Colonic mucosa (tissue), 4 donors: ENCODE measurements around the gene ZNF407. TPM values are rescaled to one million over a fixed set of nuclear protein-coding genes. Genes with fewer than 3 reads are reported as not detected.

Experiments
- DNase-seq: peaks from one replicate; pipeline ENCODE4 v3.0.0-alpha.2; 2020
- H3K27ac ChIP-seq: fragments of 200-600 bp; one replicate; pipeline ENCODE4 v1.8.0; 2021
- H3K27me3 ChIP-seq: fragments of 200-600 bp; one replicate; pipeline ENCODE4 v1.8.0; 2021
- H3K36me3 ChIP-seq: fragments of 200-600 bp; one replicate; pipeline ENCODE4 v1.8.0; 2021
- H3K4me1 ChIP-seq: fragments of 200-600 bp; one replicate; pipeline ENCODE4 v1.8.0; 2021; ENCODE audit warnings: mild to moderate bottlenecking
- H3K4me3 ChIP-seq: fragments of 200-600 bp; one replicate; pipeline ENCODE4 v1.8.0; 2021
- H3K9ac ChIP-seq, 2 donors: one replicate each; pipeline ENCODE4 v1.7.0; 2013; ENCODE audit warnings: control low read depth in 2 of 2, low read depth in 2 of 2, low read length in 2 of 2
- H3K9me3 ChIP-seq: fragments of 200-600 bp; one replicate; pipeline ENCODE4 v1.8.0; 2021
- CTCF ChIP-seq: fragments of 200-600 bp; IDR thresholded peaks from one replicate; pipeline ENCODE4 v1.8.0; 2022; ENCODE audit warnings: antibody characterized with exemption, mild to moderate bottlenecking
- intact Hi-C: fragments of 100-400 bp; cut with DNase I; formaldehyde crosslinking; loops from one replicate; pipeline ENCODE4 v1.14.1; 2022
- total RNA-seq, 2 donors: library from RNA; stranded (reverse); fragmentation: NEBNext Ultra II Directional in 1 of 2; extraction: Animal tissue kit (Norgen Biotek cat#: 25700) in 1 of 2; gene quantifications; one replicate each; pipeline ENCODE4 v1.2.1, GENCODE V29; 2021
- donor health status: healthy.
- donor health status: DM: no; HTN: no; CAD: no.
- donor health status: DM: no; HTN: no; CAD: no.

ZNF407 gene
- total RNA-seq, 2 donors from 2014 or later: 8.1 to 13.1 TPM

DNA sequence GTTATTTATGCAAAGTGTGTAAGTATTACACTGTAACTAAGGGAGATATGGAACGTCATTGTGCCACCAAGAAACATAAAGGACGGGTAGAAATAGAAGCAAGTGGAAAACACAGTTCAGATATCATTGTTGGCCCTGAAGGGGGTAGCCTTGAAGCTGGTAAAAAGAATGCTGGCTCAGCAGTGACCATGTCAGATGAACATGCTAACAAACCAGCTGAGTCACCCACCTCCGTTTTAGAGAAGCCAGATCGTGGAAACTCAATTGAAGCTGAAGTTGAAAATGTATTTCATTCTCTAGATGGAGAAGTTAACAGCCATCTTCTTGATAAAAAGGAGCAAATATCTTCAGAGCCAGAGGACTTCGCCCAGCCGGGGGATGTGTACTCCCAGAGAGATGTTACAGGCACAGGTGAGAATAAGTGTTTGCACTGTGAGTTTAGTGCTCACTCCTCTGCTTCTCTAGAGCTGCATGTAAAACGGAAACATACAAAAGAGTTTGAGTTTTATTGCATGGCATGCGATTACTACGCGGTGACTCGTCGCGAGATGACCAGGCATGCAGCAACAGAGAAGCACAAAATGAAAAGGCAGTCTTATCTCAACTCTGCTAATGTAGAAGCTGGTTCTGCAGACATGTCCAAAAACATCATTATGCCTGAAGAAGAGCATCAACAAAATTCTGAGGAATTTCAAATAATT, 36.1 kb downstream of the ZNF407 start:
- Histone ChIP-seq H3K9me3 (no peaks in the 10 kb centered on the region), H3K27me3 (no peaks in the 10 kb centered on the region), H3K4me3 (no peak overlapping the region), H3K27ac (no peak overlapping the region), H3K36me3 (no peaks in the 10 kb centered on the region), H3K9ac (no peak overlapping the region), H3K4me1 (no peaks in the 10 kb centered on the region)
- no peak for DNase-seq
- intact Hi-C loops: no loop called here
- TF ChIP-seq CTCF: no peak

DNA sequence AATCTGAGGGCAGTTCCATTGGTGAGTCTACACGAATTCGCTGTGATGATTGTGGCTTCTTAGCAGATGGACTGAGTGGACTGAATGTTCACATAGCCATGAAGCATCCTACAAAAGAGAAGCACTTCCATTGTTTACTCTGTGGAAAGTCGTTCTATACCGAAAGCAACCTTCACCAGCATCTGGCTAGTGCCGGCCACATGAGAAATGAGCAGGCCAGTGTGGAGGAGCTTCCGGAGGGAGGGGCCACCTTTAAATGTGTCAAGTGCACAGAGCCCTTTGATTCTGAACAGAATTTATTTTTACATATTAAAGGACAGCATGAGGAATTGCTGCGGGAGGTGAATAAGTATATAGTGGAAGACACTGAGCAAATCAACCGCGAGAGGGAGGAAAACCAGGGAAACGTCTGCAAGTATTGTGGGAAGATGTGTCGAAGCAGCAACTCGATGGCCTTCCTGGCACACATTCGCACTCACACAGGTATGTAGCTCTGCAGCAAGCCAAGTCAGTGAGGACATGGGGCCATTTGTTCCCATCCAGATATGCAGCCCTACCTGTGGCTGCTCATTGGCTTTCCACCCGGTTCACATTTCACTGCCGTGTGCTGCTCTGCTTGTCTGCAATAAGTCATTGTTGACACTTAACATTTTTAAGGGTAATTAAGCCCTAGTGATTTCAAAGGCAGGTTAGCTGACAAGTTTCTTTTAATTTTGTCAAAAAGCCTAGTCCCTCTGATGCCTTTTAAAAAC, 37.7 kb downstream of the ZNF407 start:
- Histone ChIP-seq H3K4me3 (no peak overlapping the region), H3K27me3 (no peaks in the 10 kb centered on the region)

GRCh38 chr18:74637070-74637469, 39.4 kb downstream of the ZNF407 start:
- no peaks in the 10 kb centered on the region for H3K4me1 ChIP-seq
- DNase-seq: no peak
- no peaks in the 10 kb centered on the region for H3K27me3 ChIP-seq
- no peak overlapping the region for H3K9ac ChIP-seq
- no peak overlapping the region for H3K27ac ChIP-seq
- H3K9me3 ChIP-seq: no peaks in the 10 kb centered on the region
- no peaks in the 10 kb centered on the region for H3K36me3 ChIP-seq
- H3K4me3 ChIP-seq: no peak overlapping the region
- intact Hi-C loops: no loop called here
- TF ChIP-seq CTCF: no peak

More for the DNA sequence above, 37.7 kb downstream of the ZNF407 start:
- Histone ChIP-seq H3K9me3 (no peaks in the 10 kb centered on the region), H3K27ac (no peak overlapping the region), H3K36me3 (no peaks in the 10 kb centered on the region), H3K9ac (no peak overlapping the region), H3K4me1 (no peaks in the 10 kb centered on the region)
- DNase-seq: no peak
- TF ChIP-seq CTCF: no peak
- intact Hi-C loops: no loop called here

DNA sequence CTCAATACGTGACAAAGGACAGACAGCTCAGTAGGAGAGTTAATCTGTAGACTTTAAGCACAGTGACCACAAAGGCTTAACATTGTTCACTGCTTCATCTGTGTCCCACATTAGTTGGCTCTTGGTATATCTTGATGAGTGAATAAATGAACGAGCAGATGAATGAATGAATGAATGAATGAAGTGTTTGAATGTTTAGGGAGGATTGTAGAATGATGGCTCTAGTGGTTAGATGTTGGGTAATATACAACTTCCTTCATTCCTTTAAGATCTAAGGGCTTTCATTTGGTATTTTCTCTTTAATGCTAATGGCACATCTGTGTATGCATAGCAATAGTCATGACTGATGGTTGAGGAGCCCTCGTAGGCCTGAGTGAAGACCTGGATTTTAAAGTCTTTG, 40.5 kb downstream of the ZNF407 start:
- no peak overlapping the region for H3K4me3 ChIP-seq
- no peaks in the 10 kb centered on the region for H3K4me1 ChIP-seq
- H3K9me3 ChIP-seq: no peaks in the 10 kb centered on the region
- intact Hi-C loops: no loop called here
- H3K27me3 ChIP-seq: no peaks in the 10 kb centered on the region
- no peak overlapping the region for H3K9ac ChIP-seq
- H3K27ac ChIP-seq: no peak overlapping the region
- TF ChIP-seq CTCF: no peak
- H3K36me3 ChIP-seq: no peaks in the 10 kb centered on the region
- DNase-seq: no peak

GRCh38 chr18:74644713-74645112, 47.0 kb downstream of the ZNF407 start:
- Histone ChIP-seq H3K27ac (no peak overlapping the region), H3K36me3 (no peaks in the 10 kb centered on the region), H3K9me3 (no peaks in the 10 kb centered on the region), H3K4me3 (no peak overlapping the region), H3K9ac (no peak overlapping the region), H3K4me1 (no peaks in the 10 kb centered on the region), H3K27me3 (no peaks in the 10 kb centered on the region)
- no peak for DNase-seq
- intact Hi-C loops: no loop called here
- TF ChIP-seq CTCF: no peak
